ENCODE data around the gene UNC50. TPM values are rescaled to one million over a fixed set of nuclear protein-coding genes. Genes with fewer than 3 reads are reported as not detected.
A peak's percentile ranks its signal among the peaks of the same experiment; 100 is the strongest.

The UNC50 gene
- total RNA-seq, 1 donor from 2014 or later = 45.7 TPM

DNA sequence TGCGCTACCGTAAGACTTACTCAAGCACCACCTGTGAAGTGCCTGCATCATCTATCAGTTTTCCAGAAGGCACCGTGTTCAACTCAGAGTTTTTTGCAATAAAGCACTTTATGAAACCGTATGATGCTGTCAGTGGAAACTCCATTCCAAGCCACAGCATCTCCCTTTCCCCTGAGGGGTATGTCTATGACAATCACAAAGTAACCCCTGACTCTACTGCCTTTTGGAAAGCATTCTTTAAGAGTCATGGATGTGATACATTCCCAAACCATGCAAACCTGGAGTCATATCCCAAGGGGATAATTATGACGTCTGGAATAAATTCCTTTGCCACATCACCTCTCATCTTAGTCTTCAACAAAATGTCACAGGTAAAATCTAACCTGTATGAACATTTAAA, 39.2 kb downstream of the UNC50 start:
- Mint-ChIP-seq H3K4me1 (ENCODE audit: unreplicated experiment) (no peaks in the 10 kb centered on the region), H3K9me3 (ENCODE audit: unreplicated experiment) (no peaks in the 10 kb centered on the region), H3K36me3 (ENCODE audit: unreplicated experiment) (no peaks in the 10 kb centered on the region), H3K27me3 (ENCODE audit: unreplicated experiment) (peaks cover 37% of the 10 kb centered on the region), H3K4me3 (ENCODE audit: unreplicated experiment) (no peak overlapping the region), H3K27ac (ENCODE audit: unreplicated experiment) (no peak overlapping the region)
- TF ChIP-seq, protein P1, sequence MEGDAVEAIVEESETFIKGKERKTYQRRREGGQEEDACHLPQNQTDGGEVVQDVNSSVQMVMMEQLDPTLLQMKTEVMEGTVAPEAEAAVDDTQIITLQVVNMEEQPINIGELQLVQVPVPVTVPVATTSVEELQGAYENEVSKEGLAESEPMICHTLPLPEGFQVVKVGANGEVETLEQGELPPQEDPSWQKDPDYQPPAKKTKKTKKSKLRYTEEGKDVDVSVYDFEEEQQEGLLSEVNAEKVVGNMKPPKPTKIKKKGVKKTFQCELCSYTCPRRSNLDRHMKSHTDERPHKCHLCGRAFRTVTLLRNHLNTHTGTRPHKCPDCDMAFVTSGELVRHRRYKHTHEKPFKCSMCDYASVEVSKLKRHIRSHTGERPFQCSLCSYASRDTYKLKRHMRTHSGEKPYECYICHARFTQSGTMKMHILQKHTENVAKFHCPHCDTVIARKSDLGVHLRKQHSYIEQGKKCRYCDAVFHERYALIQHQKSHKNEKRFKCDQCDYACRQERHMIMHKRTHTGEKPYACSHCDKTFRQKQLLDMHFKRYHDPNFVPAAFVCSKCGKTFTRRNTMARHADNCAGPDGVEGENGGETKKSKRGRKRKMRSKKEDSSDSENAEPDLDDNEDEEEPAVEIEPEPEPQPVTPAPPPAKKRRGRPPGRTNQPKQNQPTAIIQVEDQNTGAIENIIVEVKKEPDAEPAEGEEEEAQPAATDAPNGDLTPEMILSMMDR (IDR thresholded peaks at IDR 0.05) = no peak
- no peak for DNase-seq (ENCODE audit: extremely low spot score, unreplicated experiment)

DNA sequence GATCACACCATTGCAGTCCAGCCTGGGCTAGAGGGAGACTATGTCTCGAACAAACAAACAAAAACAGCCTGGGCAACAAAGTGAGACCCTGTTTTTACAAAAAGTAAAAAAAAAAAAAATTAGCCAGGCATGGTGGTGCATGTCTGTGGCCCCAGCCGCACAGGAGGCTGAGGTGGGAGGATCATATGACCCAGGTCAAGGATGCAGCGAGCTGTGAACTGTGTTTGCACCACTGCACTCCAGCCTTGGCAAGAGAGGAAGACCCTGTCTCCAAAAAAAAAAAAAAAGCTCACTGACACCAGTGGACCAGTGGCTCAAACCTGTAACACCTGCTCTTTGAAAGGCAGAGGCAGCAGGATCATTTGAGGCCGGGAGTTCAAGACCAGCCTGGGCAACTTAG, 40.1 kb downstream of the UNC50 start:
- peaks cover 40% of the 10 kb centered on the region for H3K27me3 Mint-ChIP-seq (ENCODE audit: unreplicated experiment)
- H3K27ac Mint-ChIP-seq (ENCODE audit: unreplicated experiment) = no peak overlapping the region
- no peaks in the 10 kb centered on the region for H3K4me1 Mint-ChIP-seq (ENCODE audit: unreplicated experiment)
- DNase-seq (ENCODE audit: extremely low spot score, unreplicated experiment) = no peak
- no peaks in the 10 kb centered on the region for H3K36me3 Mint-ChIP-seq (ENCODE audit: unreplicated experiment)
- no peak overlapping the region for H3K4me3 Mint-ChIP-seq (ENCODE audit: unreplicated experiment)
- TF ChIP-seq, protein P1 (IDR thresholded peaks at IDR 0.05) = no peak
- H3K9me3 Mint-ChIP-seq (ENCODE audit: unreplicated experiment) = no peaks in the 10 kb centered on the region

DNA sequence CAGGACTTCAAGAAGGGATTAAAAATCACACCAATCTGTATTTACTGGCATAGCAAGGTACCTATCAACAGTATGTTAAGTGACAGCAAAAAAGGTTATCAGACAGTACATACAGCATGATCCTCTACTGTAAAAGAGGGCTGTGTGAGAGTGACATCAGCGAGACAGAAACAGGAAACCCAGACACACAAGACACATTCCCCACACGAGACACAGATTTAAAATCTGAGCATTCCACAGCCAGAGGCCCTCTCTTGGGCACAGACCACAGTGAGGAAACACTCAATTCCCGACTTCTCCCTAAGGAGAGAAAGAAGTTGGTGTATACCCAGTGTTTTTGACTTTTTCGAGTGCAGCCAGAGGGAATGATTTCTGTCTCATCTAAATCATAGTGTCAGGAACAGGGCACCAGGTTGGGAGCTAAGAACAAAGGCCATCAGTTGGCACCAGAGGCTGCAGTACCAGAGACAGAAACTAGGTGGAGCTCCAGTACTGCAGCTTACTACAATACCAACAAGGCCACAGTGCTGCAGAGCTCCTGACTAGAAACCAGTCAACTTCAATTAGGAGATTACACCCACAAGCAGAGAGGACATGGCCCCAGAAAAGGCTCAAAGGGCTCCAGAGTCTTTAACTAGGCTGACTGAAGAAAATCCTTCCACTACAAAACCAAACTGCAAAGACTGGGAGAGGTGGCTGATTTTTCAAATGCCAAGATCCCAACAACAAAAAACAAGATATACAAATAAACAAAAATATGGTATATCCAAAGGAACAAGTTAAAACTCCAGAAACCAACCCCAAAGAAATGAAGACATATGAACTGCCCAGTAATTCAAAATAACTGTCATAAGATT, 41.0 kb downstream of the UNC50 start:
- Mint-ChIP-seq H3K4me1 (ENCODE audit: unreplicated experiment) (no peaks in the 10 kb centered on the region), H3K4me3 (ENCODE audit: unreplicated experiment) (no peak overlapping the region), H3K27me3 (ENCODE audit: unreplicated experiment) (peaks cover 40% of the 10 kb centered on the region), H3K27ac (ENCODE audit: unreplicated experiment) (no peak overlapping the region), H3K36me3 (ENCODE audit: unreplicated experiment) (no peaks in the 10 kb centered on the region), H3K9me3 (ENCODE audit: unreplicated experiment) (no peaks in the 10 kb centered on the region)
- TF ChIP-seq, protein P1 (IDR thresholded peaks at IDR 0.05) = peak; percentile 98
- DNase-seq (ENCODE audit: extremely low spot score, unreplicated experiment) = peak; percentile 91

DNA sequence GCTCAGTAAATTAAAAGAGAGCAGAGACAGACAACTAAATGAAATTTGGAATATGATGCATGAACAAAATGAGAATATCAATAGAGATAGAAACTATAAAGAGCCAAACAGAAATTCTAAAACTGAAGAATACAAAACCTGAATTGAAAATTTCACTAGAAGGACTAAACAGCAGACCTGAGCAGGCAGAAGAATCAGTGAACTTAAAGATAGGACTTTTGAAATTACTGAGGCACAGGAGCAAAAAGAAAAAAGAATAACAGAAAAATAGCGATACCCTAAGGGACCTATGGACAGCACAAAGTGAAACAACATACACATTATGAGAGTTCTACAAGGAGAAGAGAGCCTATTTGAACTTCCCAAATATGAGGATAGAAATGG, 41.6 kb downstream of the UNC50 start:
- DNase-seq (ENCODE audit: extremely low spot score, unreplicated experiment) = no peak
- H3K27ac Mint-ChIP-seq (ENCODE audit: unreplicated experiment) = no peak overlapping the region
- TF ChIP-seq, protein P1 (IDR thresholded peaks at IDR 0.05) = no peak
- H3K4me3 Mint-ChIP-seq (ENCODE audit: unreplicated experiment) = no peak overlapping the region
- H3K9me3 Mint-ChIP-seq (ENCODE audit: unreplicated experiment) = no peaks in the 10 kb centered on the region
- H3K27me3 Mint-ChIP-seq (ENCODE audit: unreplicated experiment) = peaks cover 40% of the 10 kb centered on the region
- no peaks in the 10 kb centered on the region for H3K36me3 Mint-ChIP-seq (ENCODE audit: unreplicated experiment)
- no peaks in the 10 kb centered on the region for H3K4me1 Mint-ChIP-seq (ENCODE audit: unreplicated experiment)

DNA sequence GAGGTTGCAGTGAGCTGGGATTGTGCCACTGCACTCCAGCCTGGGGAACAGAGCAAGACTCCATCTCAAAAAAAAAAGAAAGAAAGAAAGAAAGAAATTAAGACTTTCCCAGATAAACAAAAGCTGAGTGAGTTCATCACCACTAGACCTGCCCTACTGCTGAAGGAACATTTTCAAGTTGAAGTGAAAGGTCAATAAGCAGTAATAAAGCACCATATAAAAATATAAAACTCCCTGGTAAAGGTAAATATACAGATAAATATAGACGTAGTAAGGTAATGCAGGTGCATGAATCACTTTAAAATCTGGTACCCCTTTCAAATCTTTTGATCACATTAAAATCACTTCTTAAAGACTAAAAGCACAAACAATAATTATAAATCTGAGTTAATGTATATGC, 42.6 kb downstream of the UNC50 start:
- no peak for DNase-seq (ENCODE audit: extremely low spot score, unreplicated experiment)
- H3K4me1 Mint-ChIP-seq (ENCODE audit: unreplicated experiment) = no peaks in the 10 kb centered on the region
- no peak overlapping the region for H3K27ac Mint-ChIP-seq (ENCODE audit: unreplicated experiment)
- no peak overlapping the region for H3K4me3 Mint-ChIP-seq (ENCODE audit: unreplicated experiment)
- H3K36me3 Mint-ChIP-seq (ENCODE audit: unreplicated experiment) = no peaks in the 10 kb centered on the region
- H3K27me3 Mint-ChIP-seq (ENCODE audit: unreplicated experiment) = peaks cover 40% of the 10 kb centered on the region
- TF ChIP-seq, protein P1 (IDR thresholded peaks at IDR 0.05) = no peak
- no peaks in the 10 kb centered on the region for H3K9me3 Mint-ChIP-seq (ENCODE audit: unreplicated experiment)

Data from osteocyte (in vitro differentiated cells).